Tibial nerve (tissue), 4 donors: Measurements from ENCODE around the gene RELCH. TPM values are rescaled to one million over a fixed set of nuclear protein-coding genes. Genes with fewer than 3 reads are reported as not detected.

ENCODE experiments used
- DNase-seq, 2 donors: peaks; one replicate each; pipeline ENCODE4 v3.0.0-alpha.2; 2019; ENCODE audit warnings: low spot score in 2 of 2
- H3K27ac ChIP-seq, 4 donors: fragments of 200-600 bp; sonication (generic) in 3 of 4; one replicate each; pipeline ENCODE4 v1.5.1; 2017 to 2019; ENCODE audit warnings: mild to moderate bottlenecking in 1 of 4
- H3K27me3 ChIP-seq, 2 donors: fragments of 200-600 bp; sonication (generic) in 1 of 2; one replicate each; pipeline versions ENCODE4 v1.5.1 to v1.6.0; 2017 to 2019
- H3K36me3 ChIP-seq, 3 donors: fragments of 200-600 bp; sonication (generic); one replicate each; pipeline ENCODE4 v1.5.1; 2018 to 2019
- H3K4me1 ChIP-seq, 4 donors: fragments of 200-600 bp; sonication (generic) in 3 of 4; one replicate each; pipeline ENCODE4 v1.5.1; 2017 to 2019
- H3K4me3 ChIP-seq, 4 donors: fragments of 200-600 bp; sonication (generic) in 3 of 4; one replicate each; pipeline ENCODE4 v1.5.1; 2017 to 2019; ENCODE audit warnings: mild to moderate bottlenecking in 1 of 4, moderate library complexity in 1 of 4
- H3K9me3 ChIP-seq, 4 donors: fragments of 200-600 bp; sonication (generic) in 3 of 4; one replicate each; pipeline ENCODE4 v1.5.1; 2017 to 2019
- EP300 ChIP-seq, 2 donors: sonication (generic); formaldehyde crosslinking; IDR thresholded peaks; one replicate each; pipeline ENCODE4 v1.6.1; 2017; ENCODE audit warnings: antibody characterized with exemption in 2 of 2, mild to moderate bottlenecking in 1 of 2
- POLR2A ChIP-seq, 2 donors: fragments of 450-650 bp; IDR thresholded peaks; one replicate each; pipeline ENCODE4 v1.6.1; 2017; ENCODE audit warnings: antibody characterized with exemption in 2 of 2, mild to moderate bottlenecking in 2 of 2, moderate library complexity in 2 of 2
- WGBS, 2 donors: methylation state at CpG; one replicate each; pipeline ENCODE4 v1.1.5; 2018; 5-methylcytosine and 5-hydroxymethylcytosine counted together
- total RNA-seq, 4 donors: library from RNA; depleted of rRNA; stranded (reverse); fragments of >200 nt; gene quantifications; one replicate each; pipeline ENCODE4 v1.1.0, GENCODE V29; 2016
- TF ChIP-seq, protein P1 (sequence below), 5 experiments: fragments of 200-600 bp in 3 of 5; fragments of 450-650 bp in 2 of 5; sonication (generic) in 3 of 5; IDR thresholded peaks; one replicate each; pipeline ENCODE4 v1.5.1; 2016 to 2019; ENCODE audit warnings: antibody characterized with exemption in 5 of 5, mild to moderate bottlenecking in 3 of 5, moderate library complexity in 2 of 5

The RELCH gene
- total RNA-seq, 4 donors from 2014 or later, result 25.8 to 54.6 (median 34.0) TPM

GRCh38 chr18:62287781-62288664 is 101.0 kb downstream of the RELCH start:
- no peaks in the 10 kb centered on the region for H3K9me3 ChIP-seq
- TF ChIP-seq, protein P1, sequence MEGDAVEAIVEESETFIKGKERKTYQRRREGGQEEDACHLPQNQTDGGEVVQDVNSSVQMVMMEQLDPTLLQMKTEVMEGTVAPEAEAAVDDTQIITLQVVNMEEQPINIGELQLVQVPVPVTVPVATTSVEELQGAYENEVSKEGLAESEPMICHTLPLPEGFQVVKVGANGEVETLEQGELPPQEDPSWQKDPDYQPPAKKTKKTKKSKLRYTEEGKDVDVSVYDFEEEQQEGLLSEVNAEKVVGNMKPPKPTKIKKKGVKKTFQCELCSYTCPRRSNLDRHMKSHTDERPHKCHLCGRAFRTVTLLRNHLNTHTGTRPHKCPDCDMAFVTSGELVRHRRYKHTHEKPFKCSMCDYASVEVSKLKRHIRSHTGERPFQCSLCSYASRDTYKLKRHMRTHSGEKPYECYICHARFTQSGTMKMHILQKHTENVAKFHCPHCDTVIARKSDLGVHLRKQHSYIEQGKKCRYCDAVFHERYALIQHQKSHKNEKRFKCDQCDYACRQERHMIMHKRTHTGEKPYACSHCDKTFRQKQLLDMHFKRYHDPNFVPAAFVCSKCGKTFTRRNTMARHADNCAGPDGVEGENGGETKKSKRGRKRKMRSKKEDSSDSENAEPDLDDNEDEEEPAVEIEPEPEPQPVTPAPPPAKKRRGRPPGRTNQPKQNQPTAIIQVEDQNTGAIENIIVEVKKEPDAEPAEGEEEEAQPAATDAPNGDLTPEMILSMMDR (IDR thresholded peaks at IDR 0.05), result no peak
- no peak for TF ChIP-seq EP300 (IDR thresholded peaks at IDR 0.05)
- TF ChIP-seq POLR2A (IDR thresholded peaks at IDR 0.05), result no peak
- H3K4me3 ChIP-seq, result no peak overlapping the region
- H3K27ac ChIP-seq, result no peak overlapping the region
- peaks cover 0 to 7% (median 0%) of the 10 kb centered on the region in 4 donors for H3K4me1 ChIP-seq
- WGBS, 2 donors, result 78 to 83% methylated on average over 2 of the region's 2 CpGs
- H3K36me3 ChIP-seq, result peaks cover 0 to 46% (median 0%) of the 10 kb centered on the region in 3 donors
- H3K27me3 ChIP-seq, result no peaks in the 10 kb centered on the region
- DNase-seq, result no peak

DNA sequence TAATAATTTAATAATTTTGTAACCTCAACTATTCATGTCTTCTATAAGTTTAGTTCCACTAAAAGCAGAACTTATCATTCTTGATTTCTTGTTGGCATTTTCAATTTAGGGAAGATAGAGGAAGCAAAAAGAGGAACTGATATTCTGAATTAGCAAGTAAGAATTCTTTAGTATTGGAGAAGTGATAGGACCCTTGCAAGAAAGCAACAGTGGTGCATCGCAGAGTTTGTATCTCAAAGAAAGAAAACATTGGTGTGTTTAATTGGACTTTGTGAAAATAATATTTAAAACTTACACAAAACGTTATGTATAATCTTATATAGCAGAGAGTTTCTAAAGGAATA is 101.6 kb downstream of the RELCH start:
- WGBS, 2 donors, result 84 to 90% methylated on average over 2 of the region's 2 CpGs
- H3K36me3 ChIP-seq, result peaks cover 0 to 52% (median 0%) of the 10 kb centered on the region in 3 donors
- H3K4me3 ChIP-seq, result no peak overlapping the region
- TF ChIP-seq POLR2A (IDR thresholded peaks at IDR 0.05) (no peak), EP300 (IDR thresholded peaks at IDR 0.05) (no peak)
- TF ChIP-seq, protein P1 (IDR thresholded peaks at IDR 0.05), result no peak
- no peak for DNase-seq
- no peaks in the 10 kb centered on the region for H3K9me3 ChIP-seq
- H3K27ac ChIP-seq, result no peak overlapping the region
- H3K4me1 ChIP-seq, result peaks cover 0 to 7% (median 0%) of the 10 kb centered on the region in 4 donors
- no peaks in the 10 kb centered on the region for H3K27me3 ChIP-seq

GRCh38 chr18:62289047-62289446 is 102.0 kb downstream of the RELCH start:
- 90 to 91% methylated on average over 2 of the region's 2 CpGs for WGBS, 2 donors
- H3K27ac ChIP-seq, result no peak overlapping the region
- H3K36me3 ChIP-seq, result peaks cover 0 to 57% (median 0%) of the 10 kb centered on the region in 3 donors
- H3K4me1 ChIP-seq, result peaks cover 0 to 7% (median 0%) of the 10 kb centered on the region in 4 donors
- H3K27me3 ChIP-seq, result no peaks in the 10 kb centered on the region
- H3K9me3 ChIP-seq, result no peaks in the 10 kb centered on the region
- DNase-seq, result no peak
- TF ChIP-seq, protein P1 (IDR thresholded peaks at IDR 0.05), result no peak
- TF ChIP-seq EP300 (IDR thresholded peaks at IDR 0.05) (no peak), POLR2A (IDR thresholded peaks at IDR 0.05) (no peak)
- H3K4me3 ChIP-seq, result no peak overlapping the region

GRCh38 chr18:62294073-62294472 is 107.0 kb downstream of the RELCH start:
- peaks cover 0 to 72% (median 2%) of the 10 kb centered on the region in 3 donors for H3K36me3 ChIP-seq
- no peaks in the 10 kb centered on the region for H3K4me1 ChIP-seq
- no peaks in the 10 kb centered on the region for H3K27me3 ChIP-seq
- H3K27ac ChIP-seq, result no peak overlapping the region
- TF ChIP-seq POLR2A (IDR thresholded peaks at IDR 0.05) (no peak), EP300 (IDR thresholded peaks at IDR 0.05) (no peak)
- TF ChIP-seq, protein P1 (IDR thresholded peaks at IDR 0.05), result no peak
- no peaks in the 10 kb centered on the region for H3K9me3 ChIP-seq
- H3K4me3 ChIP-seq, result no peak overlapping the region
- no peak for DNase-seq

GRCh38 chr18:62300359-62300963 is 113.4 kb downstream of the RELCH start:
- H3K36me3 ChIP-seq, result peaks cover 2 to 83% (median 12%) of the 10 kb centered on the region in 3 donors
- no peak overlapping the region for H3K27ac ChIP-seq
- 91 to 93% methylated on average over 3 of the region's 3 CpGs for WGBS, 2 donors
- TF ChIP-seq EP300 (IDR thresholded peaks at IDR 0.05) (no peak), POLR2A (IDR thresholded peaks at IDR 0.05) (no peak)
- TF ChIP-seq, protein P1 (IDR thresholded peaks at IDR 0.05), result no peak
- no peaks in the 10 kb centered on the region for H3K4me1 ChIP-seq
- no peaks in the 10 kb centered on the region for H3K9me3 ChIP-seq
- H3K27me3 ChIP-seq, result no peaks in the 10 kb centered on the region
- no peak overlapping the region for H3K4me3 ChIP-seq
- no peak for DNase-seq
